Karpas-422 (cell line): ENCODE measurements around the gene ZNF484. TPM values are rescaled to one million over a fixed set of nuclear protein-coding genes. Genes with fewer than 3 reads are reported as not detected.
"Not testable (repeated sequence)": the region's sequence is repeated elsewhere in the genome, so short reads cannot be mapped to it uniquely, and the experiment has no call there.

Experiments used
- DNase-seq: peaks from one replicate; pipeline ENCODE4 v3.0.0-alpha.2; 2015
- H2AFZ ChIP-seq: fragments of 200-600 bp; sonication (generic); 2 replicates; pipeline ENCODE4 v1.6.1; 2014; ENCODE audit warnings: antibody characterized with exemption, low read length, mixed read lengths
- H3K27ac ChIP-seq: fragments of 200-600 bp; sonication (generic); 2 replicates; pipeline ENCODE4 v1.5.1; 2014; ENCODE audit warnings: mild to moderate bottlenecking, low read length, moderate library complexity
- H3K27me3 ChIP-seq: fragments of 200-600 bp; sonication (generic); 2 replicates; pipeline ENCODE4 v1.6.1; 2014; ENCODE audit warnings: low read length, mixed read lengths
- H3K36me3 ChIP-seq: fragments of 200-600 bp; sonication (generic); 2 replicates; pipeline ENCODE4 v1.6.1; 2014; ENCODE audit warnings: low read length, mixed read lengths; ENCODE audit not compliant: insufficient read depth
- H3K4me1 ChIP-seq: fragments of 200-600 bp; sonication (generic); 2 replicates; pipeline ENCODE4 v1.6.1; 2014; ENCODE audit warnings: mild to moderate bottlenecking, low read length, mixed read lengths
- H3K4me2 ChIP-seq: fragments of 200-600 bp; sonication (generic); 2 replicates; pipeline ENCODE4 v1.6.1; 2014; ENCODE audit warnings: low read length, low read depth, mild to moderate bottlenecking; ENCODE audit not compliant: poor library complexity, severe bottlenecking
- H3K4me3 ChIP-seq: fragments of 200-600 bp; sonication (generic); 2 replicates; pipeline ENCODE4 v1.5.1; 2014; ENCODE audit warnings: mild to moderate bottlenecking, antibody characterized with exemption, low read length, mixed read lengths
- H3K79me2 ChIP-seq: fragments of 200-600 bp; sonication (generic); 2 replicates; pipeline ENCODE4 v1.6.1; 2014; ENCODE audit warnings: mild to moderate bottlenecking, low read length, mixed read lengths
- H3K9ac ChIP-seq: fragments of 200-600 bp; sonication (generic); 2 replicates; pipeline ENCODE4 v1.6.0; 2014; ENCODE audit warnings: low read length
- H3K9me2 ChIP-seq: fragments of 200-600 bp; sonication (generic), shearing (Covaris generic); replicated peaks from 2 replicates; pipeline ENCODE4 v1.6.0; 2014; ENCODE audit warnings: mild to moderate bottlenecking, low read length, moderate library complexity; ENCODE audit not compliant: insufficient read depth
- H3K9me3 ChIP-seq: fragments of 300-700, 200-600 bp; sonication (generic); 2 replicates; pipeline ENCODE4 v1.6.1; 2014; ENCODE audit warnings: low read length, mixed read lengths
- H4K20me1 ChIP-seq: fragments of 200-600 bp; sonication (generic); 2 replicates; pipeline ENCODE4 v1.6.1; 2014; ENCODE audit warnings: mild to moderate bottlenecking, antibody characterized with exemption, low read length, low read depth; ENCODE audit not compliant: insufficient read depth
- total RNA-seq: library from RNA; depleted of rRNA; stranded (reverse); fragments of >200 nt; shearing (Covaris generic); gene quantifications from 2 replicates; pipeline ENCODE4 v1.2.3, GENCODE V29; 2014; ENCODE audit warnings: low replicate concordance; rRNA removed

Gene ZNF484
- 9.5 and 17.3 TPM in 2 replicates for total RNA-seq

DNA sequence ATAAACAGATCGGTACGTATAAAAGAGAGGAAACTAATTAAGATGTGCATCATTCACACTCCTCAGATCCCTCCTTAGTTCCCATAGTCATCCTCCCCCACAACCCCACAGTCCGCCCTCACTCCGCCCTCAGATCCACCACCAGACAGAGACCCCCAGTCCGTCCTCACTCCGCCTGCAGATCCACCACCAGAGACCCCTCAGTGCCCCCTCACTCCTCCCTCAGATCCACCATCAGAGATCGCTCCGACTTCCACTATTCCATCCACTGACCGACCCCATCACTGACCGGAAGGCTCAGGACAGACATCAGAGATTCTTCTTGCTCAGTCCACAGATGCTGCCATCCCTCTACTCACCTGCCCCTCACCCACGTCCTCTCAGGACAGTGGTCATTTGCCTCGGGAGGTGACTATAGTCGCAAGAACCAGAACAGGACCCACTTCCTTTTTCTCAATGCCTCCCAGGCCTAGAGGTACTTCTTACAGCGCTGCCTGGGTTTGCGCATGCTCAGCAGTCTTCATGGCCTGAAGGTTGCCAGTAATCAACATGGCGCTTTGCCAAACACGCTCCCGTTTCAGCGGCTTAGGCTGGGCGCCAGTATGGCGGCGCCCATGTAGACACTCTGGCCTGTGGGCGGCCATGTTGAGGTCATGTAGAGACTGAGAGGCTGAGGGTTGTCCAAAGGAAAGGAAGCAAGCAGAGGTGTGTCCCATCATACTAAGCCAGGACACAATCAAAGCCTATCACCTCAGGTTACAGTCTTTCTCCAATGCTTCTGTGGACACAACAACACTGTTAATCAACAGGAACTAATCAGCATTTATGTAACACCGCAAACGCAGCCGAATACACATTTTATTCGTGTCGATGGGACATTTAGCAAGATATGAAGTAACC, at the start of gene ZNF484:
Gene ZNF484, minus strand, starts transcription at position 508 of the 900 bp plus-strand sequence. CDS start 3,009 bp downstream, outside the sequence.
- Histone ChIP-seq H3K4me3 (peak within 1 kb of the TSS; percentile 99), H3K4me1 (peaks cover 22% of the 10 kb centered on the region)

DNA sequence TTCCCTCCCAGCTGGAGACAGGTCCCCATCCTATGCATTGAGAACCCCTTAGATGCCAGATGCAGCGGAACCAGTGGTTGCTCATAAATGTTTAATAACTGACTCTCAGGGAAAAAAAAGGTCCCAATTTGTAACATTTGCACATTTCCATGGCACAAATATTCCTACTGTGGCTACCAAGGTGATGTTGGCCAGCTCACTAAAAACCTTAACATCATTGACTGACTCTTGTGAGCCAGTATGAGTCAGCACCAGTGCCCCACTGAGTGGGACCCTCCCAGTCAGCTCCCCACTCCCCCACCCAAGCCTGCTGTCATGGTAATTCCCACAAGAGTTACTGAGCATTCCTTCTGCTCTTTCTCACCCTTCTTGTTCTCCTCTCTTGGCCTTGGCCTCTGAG, 42.6 kb upstream of the ZNF484 start:
- H3K4me2 ChIP-seq, result no peak overlapping the region
- DNase-seq, result no peak
- H3K27ac ChIP-seq, result no peak overlapping the region
- H4K20me1 ChIP-seq, result no peaks in the 10 kb centered on the region
- H3K9me3 ChIP-seq, result no peaks in the 10 kb centered on the region
- H3K4me3 ChIP-seq, result no peak overlapping the region
- H3K79me2 ChIP-seq, result no peaks in the 10 kb centered on the region
- H3K27me3 ChIP-seq, result no peaks in the 10 kb centered on the region
- peaks cover 4% of the 10 kb centered on the region for H3K4me1 ChIP-seq
- no peaks in the 10 kb centered on the region for H3K36me3 ChIP-seq
- H2AFZ ChIP-seq, result no peak overlapping the region
- H3K9me2 ChIP-seq, result no peaks in the 10 kb centered on the region
- no peak overlapping the region for H3K9ac ChIP-seq

More for the DNA sequence above, at the start of gene ZNF484:
- Histone ChIP-seq H2AFZ (peak within 1 kb of the TSS; percentile 97), H3K4me2 (peak within 1 kb of the TSS; percentile 74), H4K20me1 (no peaks in the 10 kb centered on the region), H3K79me2 (peaks cover 50% of the 10 kb centered on the region), H3K27me3 (no peaks in the 10 kb centered on the region), H3K9me2 (no peaks in the 10 kb centered on the region; the same call in 1 of the 2 replicates), H3K9ac (peak within 1 kb of the TSS; percentile 97), H3K36me3 (peaks cover 22% of the 10 kb centered on the region), H3K9me3 (no peaks in the 10 kb centered on the region), H3K27ac (peak within 1 kb of the TSS; percentile 77)
- DNase-seq, result peak; percentile 99

GRCh38 chr9:92917176-92917800, 39.5 kb upstream of the ZNF484 start:
- no peak overlapping the region for H2AFZ ChIP-seq
- no peak overlapping the region for H3K9ac ChIP-seq
- no peaks in the 10 kb centered on the region for H3K27me3 ChIP-seq
- no peak overlapping the region for H3K4me2 ChIP-seq
- H3K4me3 ChIP-seq, result no peak overlapping the region
- DNase-seq, result no peak
- H3K4me1 ChIP-seq, result peaks cover 4% of the 10 kb centered on the region
- H3K9me3 ChIP-seq, result no peaks in the 10 kb centered on the region
- no peaks in the 10 kb centered on the region for H3K36me3 ChIP-seq
- H3K9me2 ChIP-seq, result no peaks in the 10 kb centered on the region
- no peaks in the 10 kb centered on the region for H3K79me2 ChIP-seq
- no peak overlapping the region for H3K27ac ChIP-seq
- no peaks in the 10 kb centered on the region for H4K20me1 ChIP-seq

- H3K4me1 ChIP-seq, result no peaks in the 10 kb centered on the region
- no peaks in the 10 kb centered on the region for H3K9me2 ChIP-seq
- H3K9ac ChIP-seq, result no peak overlapping the region
- H3K9me3 ChIP-seq, result no peaks in the 10 kb centered on the region
- no peaks in the 10 kb centered on the region for H4K20me1 ChIP-seq
- H3K27me3 ChIP-seq, result no peaks in the 10 kb centered on the region
- no peak overlapping the region for H3K4me3 ChIP-seq
- DNase-seq, result no peak
- H3K4me2 ChIP-seq, result no peak overlapping the region
- H2AFZ ChIP-seq, result no peak overlapping the region
- no peak overlapping the region for H3K27ac ChIP-seq
- no peaks in the 10 kb centered on the region for H3K79me2 ChIP-seq
- H3K36me3 ChIP-seq, result no peaks in the 10 kb centered on the region
Observed at GRCh38 chr9:92911511-92912475, 34.0 kb upstream of the ZNF484 start.

DNA sequence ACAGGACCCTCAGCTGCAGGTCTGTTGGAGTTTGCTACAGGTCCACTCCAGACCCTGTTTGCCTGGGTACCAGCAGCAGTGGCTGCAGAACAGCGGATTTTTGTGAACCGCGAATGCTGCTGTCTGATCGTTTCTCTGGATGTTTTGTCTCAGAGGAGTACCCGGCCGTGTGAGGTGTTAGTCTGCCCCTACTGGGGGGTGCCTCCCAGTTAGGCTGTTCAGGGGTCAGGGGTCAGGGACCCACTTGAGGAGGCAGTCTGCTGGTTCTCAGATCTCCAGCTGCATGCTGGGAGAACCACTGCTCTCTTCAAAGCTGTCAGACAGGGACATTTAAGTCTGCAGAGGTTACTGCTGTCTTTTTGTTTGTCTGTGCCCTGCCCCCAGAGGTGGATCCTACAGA, 27.3 kb upstream of the ZNF484 start:
- not testable (repeated sequence) for H3K4me2 ChIP-seq, H2AFZ ChIP-seq, DNase-seq, H3K9me3 ChIP-seq, H3K4me1 ChIP-seq, H3K27me3 ChIP-seq, H3K9me2 ChIP-seq, H3K36me3 ChIP-seq, H3K4me3 ChIP-seq, H3K27ac ChIP-seq, H4K20me1 ChIP-seq, H3K9ac ChIP-seq, H3K79me2 ChIP-seq

GRCh38 chr9:92897323-92897722, 19.5 kb upstream of the ZNF484 start:
- H3K4me1 ChIP-seq, result no peaks in the 10 kb centered on the region
- H3K36me3 ChIP-seq, result no peaks in the 10 kb centered on the region
- no peak for DNase-seq
- no peaks in the 10 kb centered on the region for H3K27me3 ChIP-seq
- no peaks in the 10 kb centered on the region for H3K79me2 ChIP-seq
- no peaks in the 10 kb centered on the region for H3K9me3 ChIP-seq
- no peaks in the 10 kb centered on the region for H4K20me1 ChIP-seq
- no peak overlapping the region for H3K9ac ChIP-seq
- H3K27ac ChIP-seq, result no peak overlapping the region
- H3K4me3 ChIP-seq, result no peak overlapping the region
- H3K4me2 ChIP-seq, result no peak overlapping the region
- no peak overlapping the region for H2AFZ ChIP-seq
- no peaks in the 10 kb centered on the region for H3K9me2 ChIP-seq

DNA sequence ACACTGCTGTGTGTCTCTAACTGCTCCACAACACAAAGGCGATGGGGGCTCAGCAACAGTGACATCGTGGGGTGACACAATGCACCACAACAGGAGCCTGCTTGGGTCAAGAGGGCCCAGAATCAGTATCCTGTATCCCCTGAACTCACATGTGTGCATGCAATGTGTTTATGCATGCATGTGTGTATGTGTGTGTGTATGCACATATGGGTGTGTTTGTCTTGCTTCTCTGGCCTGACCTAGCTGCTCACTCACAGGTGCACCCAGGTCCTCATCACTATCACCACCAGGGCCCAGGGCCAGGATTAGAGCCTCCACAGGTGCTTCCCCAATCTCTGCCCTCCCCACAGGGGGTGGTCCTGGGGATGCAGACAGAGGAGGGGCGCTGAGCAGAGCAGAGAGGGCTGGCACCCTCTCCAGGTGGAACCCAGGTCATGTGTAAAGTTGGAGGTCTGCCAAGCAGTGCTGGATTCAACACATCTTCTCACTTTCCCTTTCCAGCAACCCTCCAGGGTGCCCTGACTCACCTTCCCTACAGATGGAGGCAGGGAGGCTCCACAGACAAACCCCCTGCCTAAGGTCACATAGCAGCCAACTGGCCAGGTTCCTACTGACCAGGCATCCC, 18.1 kb upstream of the ZNF484 start:
- no peaks in the 10 kb centered on the region for H3K4me1 ChIP-seq
- H3K27ac ChIP-seq, result no peak overlapping the region
- H3K9me2 ChIP-seq, result no peaks in the 10 kb centered on the region
- no peak overlapping the region for H3K4me3 ChIP-seq
- H3K9ac ChIP-seq, result no peak overlapping the region
- no peaks in the 10 kb centered on the region for H3K27me3 ChIP-seq
- no peak overlapping the region for H2AFZ ChIP-seq
- H3K4me2 ChIP-seq, result no peak overlapping the region
- no peaks in the 10 kb centered on the region for H3K79me2 ChIP-seq
- H3K36me3 ChIP-seq, result no peaks in the 10 kb centered on the region
- H3K9me3 ChIP-seq, result no peaks in the 10 kb centered on the region
- no peaks in the 10 kb centered on the region for H4K20me1 ChIP-seq
- no peak for DNase-seq
